HEK293T (cell line): Measurements from ENCODE around the gene HOXB3.

Source experiments
- ARNT ChIP-seq: fragments of 450-650 bp; IDR thresholded peaks from 2 replicates; pipeline ENCODE4 v1.6.1; 2017; ENCODE audit warnings: mild to moderate bottlenecking
- BHLHE40 ChIP-seq: fragments of 450-650 bp; IDR thresholded peaks from 2 replicates; pipeline ENCODE4 v1.6.1; 2016; ENCODE audit warnings: mild to moderate bottlenecking, moderate library complexity, borderline replicate concordance
- CTBP1 ChIP-seq: fragments of 450-650 bp; IDR thresholded peaks from 2 replicates; pipeline ENCODE4 v1.6.1; 2016; ENCODE audit warnings: borderline replicate concordance
- FOXA1 ChIP-seq: fragments of 450-650 bp; IDR thresholded peaks from 2 replicates; pipeline ENCODE4 v1.6.1; 2016; ENCODE audit warnings: mild to moderate bottlenecking
- FOXK2 ChIP-seq: fragments of 450-650 bp; IDR thresholded peaks from 2 replicates; pipeline ENCODE4 v1.6.1; 2016; ENCODE audit warnings: mild to moderate bottlenecking
- FOXM1 ChIP-seq: fragments of 450-650 bp; IDR thresholded peaks from 2 replicates; pipeline ENCODE4 v1.6.1; 2017; ENCODE audit warnings: mild to moderate bottlenecking, borderline replicate concordance
- SUZ12 ChIP-seq: fragments of 450-650 bp; IDR thresholded peaks from 2 replicates; pipeline ENCODE4 v1.6.1; 2016; ENCODE audit warnings: mild to moderate bottlenecking

- TF ChIP-seq CTBP1 (no peak), BHLHE40 (no peak), ARNT (no peak), FOXM1 (no peak), SUZ12 (no peak), FOXA1 (no peak), FOXK2 (no peak)
These were observed 61.7 kb downstream of the HOXB3 start for GRCh38 chr17:48528153-48528935.
